ENCODE results near the gene PCDHA8.
"Not testable (repeated sequence)": the region's sequence is repeated elsewhere in the genome, so short reads cannot be mapped to it uniquely, and the experiment has no call there.

PCDHA8 gene

DNA sequence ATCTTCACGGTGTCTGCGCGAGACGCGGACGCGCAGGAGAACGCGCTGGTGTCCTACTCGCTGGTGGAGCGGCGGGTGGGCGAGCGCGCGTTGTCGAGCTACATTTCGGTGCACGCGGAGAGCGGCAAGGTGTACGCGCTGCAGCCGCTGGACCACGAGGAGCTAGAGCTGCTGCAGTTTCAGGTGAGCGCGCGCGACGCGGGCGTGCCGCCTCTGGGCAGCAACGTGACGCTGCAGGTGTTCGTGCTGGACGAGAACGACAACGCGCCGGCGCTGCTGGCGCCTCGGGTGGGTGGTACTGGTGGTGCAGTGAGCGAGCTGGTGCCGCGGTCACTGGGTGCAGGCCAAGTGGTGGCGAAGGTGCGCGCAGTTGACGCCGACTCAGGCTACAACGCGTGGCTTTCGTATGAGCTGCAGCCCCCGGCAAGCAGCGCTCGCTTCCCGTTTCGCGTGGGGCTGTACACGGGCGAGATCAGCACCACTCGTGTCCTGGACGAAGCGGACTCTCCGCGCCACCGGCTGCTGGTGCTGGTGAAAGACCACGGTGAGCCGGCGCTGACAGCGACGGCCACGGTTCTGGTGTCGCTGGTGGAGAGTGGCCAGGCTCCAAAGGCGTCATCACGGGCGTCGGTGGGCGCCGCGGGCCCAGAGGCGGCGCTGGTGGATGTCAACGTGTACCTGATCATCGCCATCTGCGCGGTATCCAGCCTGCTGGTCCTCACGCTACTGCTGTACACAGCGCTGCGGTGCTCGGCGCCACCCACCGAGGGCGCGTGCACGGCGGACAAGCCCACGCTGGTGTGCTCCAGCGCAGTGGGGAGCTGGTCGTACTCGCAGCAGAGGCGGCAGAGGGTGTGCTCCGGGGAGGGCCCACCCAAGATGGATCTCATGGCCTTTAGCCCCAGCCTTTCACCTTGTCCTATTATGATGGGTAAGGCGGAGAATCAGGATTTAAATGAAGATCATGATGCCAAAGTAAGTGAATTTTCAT lies 11.2 kb upstream of the PCDHA8 start:
- DNase-seq = not testable (repeated sequence)

DNA sequence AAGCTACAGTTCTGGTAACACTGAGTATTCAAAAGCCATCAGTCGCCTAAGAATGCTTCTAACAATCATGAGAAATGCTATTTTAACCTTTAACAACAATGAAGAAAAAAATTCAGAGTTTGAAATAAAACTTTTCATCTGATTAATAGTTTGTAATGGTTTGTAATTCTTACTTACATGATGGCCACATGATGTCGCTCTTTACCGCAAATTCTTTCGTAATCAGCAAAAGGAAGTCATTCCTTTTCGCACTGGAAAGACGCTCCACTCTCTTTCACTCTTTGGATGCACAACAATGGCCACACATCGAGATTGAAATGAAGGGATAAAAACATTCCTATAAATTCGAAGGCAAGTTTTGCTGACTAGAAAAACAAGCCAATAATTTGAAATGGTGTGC lies 7.0 kb upstream of the PCDHA8 start, which contains the start of gene PCDHA7:
PCDHA7 (plus strand) TSS at position 277 of the 400 bp plus-strand sequence; CDS start at position 392, 115 bp downstream.
- DNase-seq = no peak

- not testable (repeated sequence) for DNase-seq
Observed at GRCh38 chr5:140834439-140835008, 6.5 kb upstream of the PCDHA8 start.

DNA sequence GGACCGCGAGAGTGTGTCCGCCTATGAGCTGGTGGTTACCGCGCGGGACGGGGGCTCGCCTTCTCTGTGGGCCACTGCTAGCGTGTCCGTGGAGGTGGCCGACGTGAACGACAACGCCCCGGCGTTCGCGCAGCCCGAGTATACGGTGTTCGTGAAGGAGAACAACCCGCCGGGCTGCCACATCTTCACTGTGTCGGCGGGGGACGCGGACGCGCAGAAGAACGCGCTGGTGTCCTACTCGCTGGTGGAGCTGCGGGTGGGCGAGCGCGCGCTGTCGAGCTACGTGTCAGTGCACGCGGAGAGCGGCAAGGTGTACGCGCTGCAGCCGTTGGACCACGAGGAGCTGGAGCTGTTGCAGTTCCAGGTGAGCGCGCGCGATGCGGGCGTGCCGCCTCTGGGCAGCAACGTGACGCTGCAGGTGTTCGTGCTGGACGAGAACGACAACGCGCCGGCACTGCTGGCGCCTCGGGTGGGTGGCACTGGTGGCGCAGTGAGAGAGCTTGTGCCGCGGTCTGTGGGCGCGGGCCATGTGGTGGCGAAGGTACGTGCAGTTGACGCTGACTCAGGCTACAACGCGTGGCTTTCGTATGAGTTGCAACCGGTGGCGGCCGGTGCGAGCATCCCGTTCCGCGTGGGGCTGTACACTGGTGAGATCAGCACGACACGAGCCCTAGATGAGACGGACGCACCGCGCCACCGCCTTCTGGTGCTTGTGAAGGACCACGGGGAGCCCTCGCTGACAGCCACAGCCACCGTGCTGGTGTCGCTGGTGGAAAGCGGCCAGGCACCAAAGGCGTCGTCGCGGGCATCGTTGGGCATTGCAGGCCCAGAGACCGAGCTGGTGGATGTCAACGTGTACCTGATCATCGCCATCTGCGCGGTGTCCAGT lies 5.1 kb upstream of the PCDHA8 start:
- DNase-seq = no peak

DNA sequence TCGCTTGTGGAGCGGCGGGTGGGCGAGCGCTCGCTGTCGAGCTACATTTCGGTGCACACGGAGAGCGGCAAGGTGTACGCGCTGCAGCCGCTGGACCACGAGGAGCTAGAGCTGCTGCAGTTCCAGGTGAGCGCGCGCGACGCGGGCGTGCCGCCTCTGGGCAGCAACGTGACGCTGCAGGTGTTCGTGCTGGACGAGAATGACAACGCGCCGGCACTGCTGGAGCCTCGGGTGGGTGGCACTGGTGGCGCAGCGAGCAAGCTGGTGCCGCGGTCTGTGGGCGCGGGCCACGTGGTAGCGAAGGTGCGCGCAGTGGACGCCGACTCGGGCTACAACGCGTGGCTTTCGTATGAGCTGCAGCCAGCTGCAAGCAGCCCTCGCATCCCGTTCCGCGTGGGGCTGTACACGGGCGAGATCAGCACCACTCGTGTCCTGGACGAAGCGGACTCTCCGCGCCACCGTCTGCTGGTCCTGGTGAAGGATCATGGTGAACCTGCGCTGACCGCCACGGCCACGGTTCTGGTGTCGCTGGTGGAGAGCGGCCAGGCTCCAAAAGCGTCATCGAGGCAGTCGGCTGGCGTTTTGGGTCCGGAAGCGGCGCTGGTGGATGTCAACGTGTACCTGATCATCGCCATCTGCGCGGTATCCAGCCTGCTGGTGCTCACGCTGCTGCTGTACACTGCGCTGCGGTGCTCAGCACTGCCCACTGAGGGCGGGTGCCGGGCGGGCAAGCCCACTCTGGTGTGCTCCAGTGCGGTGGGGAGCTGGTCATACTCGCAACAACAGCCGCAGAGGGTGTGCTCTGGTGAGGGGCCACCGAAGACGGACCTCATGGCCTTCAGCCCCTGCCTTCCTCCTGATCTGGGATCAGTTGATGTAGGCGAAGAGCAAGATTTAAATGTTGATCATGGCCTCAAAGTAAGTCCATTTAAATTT lies 2.1 kb downstream of the PCDHA8 start:
- DNase-seq = no peak

GRCh38 chr5:140848139-140849102 lies 7.4 kb downstream of the PCDHA8 start, which contains the start of gene PCDHA9:
Gene PCDHA9, plus strand, starts transcription at chr5:140848382. Its CDS starts 114 bp downstream, at chr5:140848496.
- DNase-seq = not testable (repeated sequence)

GRCh38 chr5:140849831-140850634 lies 9.0 kb downstream of the PCDHA8 start:
- DNase-seq = not testable (repeated sequence)

DNA sequence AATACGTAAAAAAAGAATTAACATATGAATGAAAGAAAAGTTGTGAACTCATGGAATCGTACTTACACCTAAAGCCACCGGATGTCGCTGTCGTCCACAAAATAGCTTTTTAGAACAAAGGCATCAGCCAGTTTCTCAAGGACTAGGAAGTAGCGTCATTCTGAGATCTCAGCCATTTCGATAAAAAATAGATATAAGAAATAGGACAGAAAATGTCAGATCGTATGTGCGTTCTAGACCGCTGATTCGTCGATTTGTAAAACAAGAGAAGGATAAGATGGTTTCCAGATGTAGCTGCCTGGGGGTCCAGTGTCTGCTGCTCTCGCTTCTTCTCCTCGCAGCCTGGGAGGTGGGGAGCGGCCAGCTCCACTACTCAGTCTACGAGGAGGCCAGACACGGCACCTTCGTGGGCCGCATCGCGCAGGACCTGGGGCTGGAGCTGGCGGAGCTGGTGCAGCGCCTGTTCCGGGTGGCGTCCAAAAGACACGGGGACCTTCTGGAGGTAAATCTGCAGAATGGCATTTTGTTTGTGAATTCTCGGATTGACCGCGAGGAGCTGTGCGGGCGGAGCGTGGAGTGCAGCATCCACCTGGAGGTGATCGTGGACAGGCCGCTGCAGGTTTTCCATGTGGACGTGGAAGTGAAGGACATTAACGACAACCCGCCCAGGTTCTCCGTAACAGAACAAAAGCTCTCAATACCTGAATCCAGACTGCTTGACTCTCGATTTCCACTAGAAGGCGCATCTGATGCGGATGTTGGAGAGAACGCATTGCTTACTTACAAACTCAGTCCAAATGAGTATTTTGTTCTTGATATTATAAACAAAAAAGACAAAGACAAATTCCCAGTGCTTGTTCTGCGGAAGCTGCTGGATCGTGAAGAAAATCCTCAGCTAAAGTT lies 15.0 kb downstream of the PCDHA8 start, which contains the start of gene PCDHA10:
PCDHA10 (plus strand) TSS at position 126 of the 903 bp plus-strand sequence; CDS start at position 278, 152 bp downstream.
- no peak for DNase-seq

DNA sequence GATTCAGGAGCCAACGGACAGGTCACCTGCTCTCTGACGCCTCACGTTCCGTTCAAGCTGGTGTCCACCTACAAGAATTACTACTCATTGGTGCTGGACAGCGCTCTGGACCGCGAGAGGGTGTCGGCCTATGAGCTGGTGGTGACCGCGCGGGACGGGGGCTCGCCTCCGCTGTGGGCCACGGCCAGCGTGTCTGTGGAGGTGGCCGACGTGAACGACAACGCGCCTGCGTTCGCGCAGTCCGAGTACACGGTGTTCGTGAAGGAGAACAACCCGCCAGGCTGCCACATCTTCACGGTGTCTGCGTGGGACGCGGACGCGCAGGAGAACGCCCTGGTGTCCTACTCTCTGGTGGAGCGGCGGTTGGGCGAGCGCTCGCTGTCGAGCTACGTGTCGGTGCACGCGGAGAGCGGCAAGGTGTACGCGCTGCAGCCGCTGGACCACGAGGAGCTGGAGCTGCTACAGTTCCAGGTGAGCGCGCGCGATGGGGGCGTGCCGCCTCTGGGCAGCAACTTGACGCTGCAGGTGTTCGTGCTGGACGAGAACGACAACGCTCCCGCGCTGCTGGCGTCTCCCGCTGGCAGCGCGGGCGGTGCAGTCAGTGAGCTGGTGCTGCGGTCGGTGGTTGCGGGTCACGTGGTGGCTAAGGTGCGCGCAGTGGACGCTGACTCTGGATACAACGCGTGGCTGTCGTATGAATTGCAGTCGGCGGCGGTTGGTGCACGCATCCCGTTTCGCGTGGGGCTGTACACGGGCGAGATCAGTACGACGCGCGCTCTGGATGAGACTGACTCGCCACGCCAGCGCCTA lies 16.4 kb downstream of the PCDHA8 start:
- DNase-seq = no peak

DNA sequence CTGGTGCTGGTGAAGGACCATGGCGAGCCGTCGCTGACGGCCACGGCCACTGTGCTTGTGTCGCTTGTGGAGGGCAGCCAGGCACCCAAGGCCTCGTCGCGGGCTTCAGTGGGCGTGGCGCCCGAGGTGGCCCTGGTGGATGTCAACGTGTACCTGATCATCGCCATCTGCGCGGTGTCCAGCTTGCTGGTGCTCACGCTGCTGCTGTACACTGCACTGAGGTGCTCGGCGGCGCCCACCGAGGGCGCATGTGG lies 16.9 kb downstream of the PCDHA8 start:
- no peak for DNase-seq

GRCh38 chr5:140862441-140863295 lies 21.7 kb downstream of the PCDHA8 start:
- DNase-seq = no peak

DNA sequence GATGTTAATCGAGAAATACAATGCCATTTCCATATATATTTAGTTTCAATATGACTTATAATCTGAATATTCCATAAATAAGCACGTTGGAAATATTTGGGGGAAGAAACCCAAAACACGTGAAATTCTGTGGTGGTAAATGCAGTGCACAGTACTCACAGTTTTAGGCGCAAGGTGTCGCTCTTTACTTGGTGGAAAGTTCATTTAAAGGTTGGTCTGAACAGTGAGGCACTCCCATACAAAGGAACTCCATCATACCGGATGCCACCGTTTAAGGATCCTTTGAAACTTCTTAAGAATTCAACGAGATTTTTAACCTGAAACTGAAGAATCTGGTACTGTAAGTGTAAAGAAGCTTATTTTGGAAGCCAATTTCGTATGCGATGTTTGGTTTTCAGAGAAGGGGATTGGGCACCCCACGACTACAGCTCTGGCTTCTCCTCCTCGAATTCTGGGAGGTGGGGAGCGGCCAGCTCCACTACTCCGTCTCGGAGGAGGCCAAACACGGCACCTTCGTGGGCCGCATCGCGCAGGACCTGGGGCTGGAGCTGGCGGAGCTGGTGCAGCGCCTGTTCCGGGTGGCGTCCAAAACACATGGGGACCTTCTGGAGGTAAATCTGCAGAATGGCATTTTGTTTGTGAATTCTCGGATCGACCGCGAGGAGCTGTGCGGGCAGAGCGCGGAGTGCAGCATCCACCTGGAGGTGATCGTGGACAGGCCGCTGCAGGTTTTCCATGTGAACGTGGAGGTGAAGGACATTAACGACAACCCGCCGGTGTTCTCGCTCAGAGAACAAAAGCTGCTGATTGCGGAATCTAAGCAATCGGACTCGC lies 28.0 kb downstream of the PCDHA8 start, which contains the start of gene PCDHA11:
PCDHA11 (plus strand) TSS at position 237 of the 834 bp plus-strand sequence; CDS start at position 384, 147 bp downstream.
- DNase-seq = no peak

DNA sequence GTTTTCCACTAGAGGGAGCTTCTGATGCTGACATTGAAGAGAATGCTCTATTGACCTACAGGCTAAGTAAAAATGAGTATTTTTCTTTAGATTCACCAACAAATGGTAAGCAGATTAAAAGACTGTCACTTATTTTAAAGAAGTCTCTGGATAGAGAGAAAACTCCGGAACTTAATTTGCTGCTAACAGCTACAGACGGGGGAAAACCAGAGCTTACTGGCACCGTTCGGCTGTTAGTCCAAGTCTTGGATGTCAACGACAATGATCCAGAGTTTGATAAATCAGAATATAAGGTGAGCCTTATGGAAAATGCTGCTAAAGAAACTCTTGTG lies 28.5 kb downstream of the PCDHA8 start:
- no peak for DNase-seq

DNA sequence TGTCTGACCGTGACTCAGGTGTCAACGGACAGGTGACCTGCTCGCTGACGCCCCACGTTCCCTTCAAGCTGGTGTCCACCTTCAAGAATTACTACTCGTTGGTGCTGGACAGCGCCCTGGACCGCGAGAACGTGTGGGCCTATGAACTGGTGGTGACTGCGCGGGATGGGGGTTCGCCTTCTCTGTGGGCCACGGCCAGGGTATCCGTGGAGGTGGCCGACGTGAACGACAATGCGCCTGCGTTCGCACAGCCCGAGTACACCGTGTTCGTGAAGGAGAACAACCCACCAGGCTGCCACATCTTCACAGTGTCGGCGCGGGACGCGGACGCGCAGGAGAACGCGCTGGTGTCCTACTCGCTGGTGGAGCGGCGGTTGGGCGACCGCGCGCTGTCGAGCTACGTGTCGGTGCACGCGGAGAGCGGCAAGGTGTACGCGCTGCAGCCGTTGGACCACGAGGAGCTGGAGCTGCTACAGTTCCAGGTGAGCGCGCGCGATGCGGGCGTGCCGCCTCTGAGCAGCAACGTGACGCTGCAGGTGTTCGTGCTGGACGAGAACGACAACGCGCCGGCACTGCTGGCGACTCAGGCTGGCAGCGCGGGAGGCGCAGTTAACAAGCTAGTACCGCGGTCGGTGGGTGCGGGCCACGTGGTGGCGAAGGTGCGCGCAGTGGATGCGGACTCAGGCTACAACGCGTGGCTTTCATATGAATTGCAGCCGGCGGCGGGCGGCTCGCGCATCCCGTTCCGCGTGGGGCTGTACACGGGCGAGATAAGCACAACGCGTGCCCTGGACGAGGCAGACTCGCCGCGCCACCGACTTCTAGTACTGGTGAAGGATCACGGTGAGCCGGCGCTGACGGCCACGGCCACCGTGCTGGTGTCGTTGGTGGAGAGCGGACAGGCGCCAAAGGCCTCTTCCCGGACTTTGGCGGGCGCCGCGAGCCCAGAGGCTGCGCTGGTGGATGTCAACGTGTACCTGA lies 29.5 kb downstream of the PCDHA8 start:
- no peak for DNase-seq
